HepG2 (cell line): Measurements from ENCODE around the gene EVA1A. TPM values are rescaled to one million over a fixed set of nuclear protein-coding genes. Genes with fewer than 3 reads are reported as not detected.

Experiments
- DPF2 ChIP-seq: sonication (generic); formaldehyde crosslinking; IDR thresholded peaks from 2 replicates; pipeline ENCODE4 v1.4.0; 2020; ENCODE audit warnings: mild to moderate bottlenecking, low read depth, missing genetic modification reagents, borderline replicate concordance
- GTF3A ChIP-seq: sonication (generic); formaldehyde crosslinking; conservative IDR thresholded peaks from 2 replicates; pipeline ENCODE4 v1.4.0; 2020; ENCODE audit warnings: mild to moderate bottlenecking, missing genetic modification reagents
- HIVEP1 ChIP-seq: sonication (generic); formaldehyde crosslinking; IDR thresholded peaks from 2 replicates; pipeline ENCODE4 v1.4.0; 2020; ENCODE audit warnings: mild to moderate bottlenecking, missing genetic modification reagents
- KAT2B ChIP-seq: fragments of 150-350 bp; IDR thresholded peaks from 2 replicates; pipeline ENCODE4 v1.6.1; 2014; ENCODE audit warnings: low read depth, low read length, borderline replicate concordance
- MAFG ChIP-seq: sonication (generic); formaldehyde crosslinking; IDR thresholded peaks from 2 replicates; pipeline ENCODE4 v1.5.1; 2020; ENCODE audit warnings: mild to moderate bottlenecking, missing genetic modification reagents
- NFE2L1 ChIP-seq: sonication (generic); formaldehyde crosslinking; IDR thresholded peaks from 2 replicates; pipeline ENCODE4 v1.4.0; 2020; ENCODE audit warnings: missing genetic modification reagents, mild to moderate bottlenecking, borderline replicate concordance
- NRL ChIP-seq: sonication (generic); formaldehyde crosslinking; IDR thresholded peaks from 2 replicates; pipeline ENCODE4 v1.5.0; 2020; ENCODE audit warnings: missing genetic modification reagents, mild to moderate bottlenecking, moderate library complexity, borderline replicate concordance
- RBAK ChIP-seq: sonication (generic); formaldehyde crosslinking; IDR thresholded peaks from 2 replicates; pipeline ENCODE4 v1.5.1; 2020; ENCODE audit warnings: mild to moderate bottlenecking, missing genetic modification reagents
- SKIL ChIP-seq: sonication (generic); formaldehyde crosslinking; IDR thresholded peaks from 2 replicates; pipeline ENCODE4 v1.8.0; 2022; ENCODE audit warnings: missing genetic modification reagents, mild to moderate bottlenecking, moderate library complexity, borderline replicate concordance
- ZIK1 ChIP-seq: sonication (generic); formaldehyde crosslinking; IDR thresholded peaks from 2 replicates; pipeline ENCODE4 v1.5.0; 2020; ENCODE audit warnings: mild to moderate bottlenecking, low read depth, missing genetic modification reagents, borderline replicate concordance
- ZNF142 ChIP-seq: sonication (generic); formaldehyde crosslinking; IDR thresholded peaks from 2 replicates; pipeline ENCODE4 v1.4.0; 2020; ENCODE audit warnings: missing genetic modification reagents
- ZNF264 ChIP-seq: sonication (generic); formaldehyde crosslinking; IDR thresholded peaks from 2 replicates; pipeline ENCODE4 v1.4.0; 2020; ENCODE audit warnings: missing genetic modification reagents
- ZNF331 ChIP-seq: sonication (generic); formaldehyde crosslinking; IDR thresholded peaks from 2 replicates; pipeline ENCODE4 v1.4.0; 2020; ENCODE audit warnings: missing genetic modification reagents
- ZNF367 ChIP-seq: sonication (generic); formaldehyde crosslinking; IDR thresholded peaks from 2 replicates; pipeline ENCODE4 v1.4.0; 2020; ENCODE audit warnings: missing genetic modification reagents, borderline replicate concordance
- ZNF572 ChIP-seq: sonication (generic); formaldehyde crosslinking; IDR thresholded peaks from 2 replicates; pipeline ENCODE4 v1.5.1; 2020; ENCODE audit warnings: mild to moderate bottlenecking, missing genetic modification reagents
- ZNF710 ChIP-seq: sonication (generic); formaldehyde crosslinking; IDR thresholded peaks from 2 replicates; pipeline ENCODE4 v1.5.0; 2020; ENCODE audit warnings: mild to moderate bottlenecking, missing genetic modification reagents, borderline replicate concordance
- ZNF747 ChIP-seq: sonication (generic); formaldehyde crosslinking; IDR thresholded peaks from 2 replicates; pipeline ENCODE4 v1.8.1; 2023; ENCODE audit warnings: missing genetic modification reagents, mild to moderate bottlenecking, borderline replicate concordance
- ZNF75D ChIP-seq: sonication (generic); formaldehyde crosslinking; IDR thresholded peaks from 2 replicates; pipeline ENCODE4 v1.8.1; 2023; ENCODE audit warnings: missing genetic modification reagents, mild to moderate bottlenecking, borderline replicate concordance
- polyA plus RNA-seq, 8 experiments: library from polyadenylated mRNA; depleted of rRNA in 3 of 8; stranded (reverse) in 7 of 8; unstranded in 1 of 8; fragments of >200 nt; fragmentation: Illumina TruSeq in 4 of 8; extraction: Trizol in 4 of 8; gene quantifications; 2 replicates each; pipeline versions ENCODE4 v1.2.1 to v1.2.3, GENCODE V29; 2011 to 2016; ENCODE audit warnings: low read depth in 4 of 8, missing spikeins in 1 of 8, mixed read lengths in 1 of 8; ENCODE audit not compliant: insufficient read depth in 1 of 8
- total RNA-seq, 5 experiments: library from RNA; depleted of rRNA; stranded (reverse); fragments of >200 nt; fragmentation: Illumina TruSeq; extraction: Trizol; gene quantifications; 2 replicates each; pipeline ENCODE4 v1.2.3, GENCODE V29; 2016; ENCODE audit warnings: low read depth in 1 of 5

Gene EVA1A
- total and polyA plus RNA-seq, 2 of the 13 experiments (the other 11 are each of a cell fraction or from before 2014, with no cell fraction given), result 57.5 to 57.8 TPM

- TF ChIP-seq ZNF710 (CRISPR knock-in tag), result peak; percentile 99
- no peak for TF ChIP-seq ZNF367 (CRISPR knock-in tag)
- no peak for TF ChIP-seq NRL (CRISPR knock-in tag)
- peak; percentile 38; the same call in 1 of the 2 replicates for TF ChIP-seq ZNF142 (CRISPR knock-in tag)
- no peak for TF ChIP-seq NFE2L1
- TF ChIP-seq ZNF331 (CRISPR knock-in tag), result peak; percentile 96
- TF ChIP-seq HIVEP1 (CRISPR knock-in tag), result peak; percentile 87; the same call in 1 of the 2 replicates
- peak; percentile 96 for TF ChIP-seq DPF2 (CRISPR knock-in tag)
- TF ChIP-seq RBAK (CRISPR knock-in tag), result no peak
- peak; percentile 70 for TF ChIP-seq ZNF264 (CRISPR knock-in tag)
- TF ChIP-seq SKIL (CRISPR knock-in tag), result peak; percentile 91
- TF ChIP-seq ZIK1, result no peak
- TF ChIP-seq GTF3A, result no peak
- no peak for TF ChIP-seq ZNF75D
- no peak for TF ChIP-seq KAT2B
- TF ChIP-seq ZNF572 (CRISPR knock-in tag), result no peak
- TF ChIP-seq ZNF747 (CRISPR knock-in tag), result peak; percentile 73; the same call in 1 of the 2 replicates
- TF ChIP-seq MAFG (CRISPR knock-in tag), result no peak
Measured at GRCh38 chr2:75522543-75523312, 38.0 kb downstream of the EVA1A start (continued).
